GM21825 (cell line): Measurements from ENCODE around the gene CITED1.
"Not testable (repeated sequence)": the region's sequence is repeated elsewhere in the genome, so short reads cannot be mapped to it uniquely, and the experiment has no call there.

Experiments
- ATAC-seq: cut with Tn5 transposase; IDR thresholded peaks from one replicate; pipeline ENCODE4 v1.9.1; 2021; ENCODE audit warnings: mild to moderate bottlenecking, moderate library complexity; ENCODE audit not compliant: unreplicated experiment

Gene CITED1, protein sequence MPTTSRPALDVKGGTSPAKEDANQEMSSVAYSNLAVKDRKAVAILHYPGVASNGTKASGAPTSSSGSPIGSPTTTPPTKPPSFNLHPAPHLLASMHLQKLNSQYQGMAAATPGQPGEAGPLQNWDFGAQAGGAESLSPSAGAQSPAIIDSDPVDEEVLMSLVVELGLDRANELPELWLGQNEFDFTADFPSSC

GRCh38 chrX:72305286-72306084 is at the start of gene CITED1:
CITED1 (minus strand) TSS chrX:72305914; CDS start chrX:72302869, 3,045 bp downstream.
- ATAC-seq: no peak

DNA sequence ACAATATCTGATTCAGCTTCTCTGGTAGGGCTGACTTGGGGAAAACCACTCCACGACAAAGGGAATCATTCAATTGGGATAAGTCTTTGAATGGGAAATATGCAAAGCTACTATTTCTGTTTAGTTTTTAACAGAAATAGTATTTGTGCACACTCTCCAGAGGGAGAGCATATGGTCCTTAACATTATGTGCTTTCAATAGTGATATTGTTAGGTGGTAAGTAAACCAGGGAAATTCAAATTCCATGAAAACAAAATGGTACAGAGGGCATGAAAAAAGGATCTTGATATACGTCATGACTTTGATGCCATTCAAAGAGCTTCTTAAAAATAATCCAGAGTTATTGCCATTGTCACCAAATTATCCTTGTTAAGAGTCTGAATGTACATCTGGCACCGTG is 47.1 kb upstream of the CITED1 start:
- no peak for ATAC-seq

- ATAC-seq: no peak
These were observed 46.1 kb upstream of the CITED1 start for GRCh38 chrX:72351606-72352334.

GRCh38 chrX:72349190-72349589 is 43.5 kb upstream of the CITED1 start:
- ATAC-seq: peak; percentile 78

DNA sequence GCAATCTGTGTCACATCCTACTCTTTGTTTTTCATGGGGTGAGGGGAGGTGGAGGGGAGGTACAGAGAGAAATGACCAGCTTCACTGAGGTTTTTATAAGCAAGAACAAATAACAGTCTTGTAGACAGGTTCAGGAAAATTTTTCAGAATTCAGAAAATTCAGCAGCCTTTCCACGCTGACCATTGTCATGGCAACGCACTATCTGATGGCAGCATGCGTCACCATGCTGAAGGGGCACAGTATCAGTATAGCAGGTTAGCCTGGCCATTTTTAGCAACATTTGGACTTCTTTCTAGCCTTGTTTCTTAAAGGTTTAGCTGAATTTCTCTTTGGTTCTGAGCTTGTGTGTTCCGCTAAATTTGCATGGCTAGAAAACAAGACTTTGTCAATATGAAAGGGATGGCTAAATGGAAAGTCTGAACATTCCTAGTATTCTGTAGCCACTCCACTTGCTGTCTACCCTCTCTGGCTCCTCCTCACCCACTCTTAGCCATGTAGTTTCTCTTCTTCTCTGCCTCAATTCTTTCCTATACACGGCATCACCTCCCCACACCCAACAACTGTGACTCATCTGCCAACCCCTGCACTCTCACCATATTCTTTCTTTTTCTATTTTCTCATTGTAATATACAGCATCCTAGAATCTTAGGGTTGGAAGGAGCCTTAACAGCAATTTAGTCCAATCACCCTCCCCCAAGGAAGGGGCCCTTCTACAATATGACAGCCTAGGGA is 42.7 kb upstream of the CITED1 start:
- no peak for ATAC-seq

GRCh38 chrX:72347366-72347765 is 41.7 kb upstream of the CITED1 start:
- ATAC-seq: no peak

DNA sequence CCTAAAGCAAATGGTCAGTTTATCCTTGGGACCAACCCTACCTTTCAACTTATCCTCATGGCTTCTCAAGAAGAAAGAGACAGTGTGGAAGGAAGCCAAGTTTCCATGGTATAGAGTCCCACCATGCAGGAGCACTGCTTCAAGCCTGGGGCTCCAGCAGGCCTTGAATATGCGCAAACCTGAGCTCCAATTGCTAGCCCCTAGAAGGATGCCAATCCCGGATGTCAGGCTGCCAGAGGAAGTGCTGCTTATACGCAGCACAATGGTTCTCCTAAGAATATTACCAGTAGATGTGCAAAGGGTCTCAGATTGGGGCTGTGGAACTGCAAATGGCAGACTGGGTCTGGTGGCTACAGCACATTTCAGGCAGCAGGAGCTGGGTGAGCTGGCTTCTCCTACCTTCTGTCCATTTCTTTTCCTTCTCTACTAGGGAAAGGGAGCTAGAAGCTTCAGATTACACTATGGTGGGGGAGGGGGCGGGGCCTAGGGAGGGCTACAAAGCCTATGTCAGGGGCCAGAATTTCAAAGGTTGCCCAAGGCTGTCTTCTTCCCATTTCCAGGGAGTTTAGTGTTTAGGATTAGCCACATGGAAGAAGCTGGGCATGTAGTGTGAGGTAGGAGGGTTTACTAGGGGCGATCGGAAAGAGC is 40.7 kb upstream of the CITED1 start:
- ATAC-seq: no peak

DNA sequence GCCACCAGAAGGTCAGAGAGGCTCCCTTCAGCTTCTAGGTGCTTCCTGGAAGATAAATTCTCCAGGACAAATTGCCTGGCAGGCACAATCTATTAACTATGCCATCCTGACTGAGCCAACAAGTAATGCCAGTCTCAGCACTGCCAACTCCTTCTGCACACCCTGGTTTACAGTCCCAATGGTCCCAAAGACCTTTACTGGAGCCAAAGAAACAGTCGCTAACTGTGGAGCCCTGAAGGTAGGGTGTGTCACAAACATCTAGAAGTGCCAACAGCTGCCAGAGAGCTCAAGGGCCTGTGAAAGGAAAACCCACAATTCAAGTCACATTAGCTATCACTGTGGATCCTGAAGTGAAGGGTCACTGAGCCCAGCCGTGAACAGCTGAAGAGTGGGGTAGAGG is 34.9 kb upstream of the CITED1 start:
- ATAC-seq: no peak

DNA sequence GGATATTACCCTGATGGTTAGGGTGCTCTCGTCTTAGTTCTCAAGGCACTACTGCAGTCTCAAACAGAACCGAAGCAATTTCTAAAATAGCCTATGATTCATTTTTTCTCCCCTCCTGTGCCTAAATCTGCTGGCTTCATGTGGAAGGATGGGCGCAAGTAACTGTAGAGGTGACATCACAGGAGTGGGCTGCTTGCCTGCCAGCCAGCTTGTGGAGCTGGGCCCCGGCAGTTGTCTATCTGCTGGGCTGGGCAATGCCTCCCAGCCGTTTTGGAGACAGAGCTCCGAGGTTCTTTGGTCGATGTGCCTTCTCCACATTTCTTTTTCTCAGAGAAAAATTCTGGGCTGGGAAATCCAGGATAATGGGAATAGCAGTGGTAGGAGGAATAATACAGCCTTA is 34.3 kb upstream of the CITED1 start:
- no peak for ATAC-seq

DNA sequence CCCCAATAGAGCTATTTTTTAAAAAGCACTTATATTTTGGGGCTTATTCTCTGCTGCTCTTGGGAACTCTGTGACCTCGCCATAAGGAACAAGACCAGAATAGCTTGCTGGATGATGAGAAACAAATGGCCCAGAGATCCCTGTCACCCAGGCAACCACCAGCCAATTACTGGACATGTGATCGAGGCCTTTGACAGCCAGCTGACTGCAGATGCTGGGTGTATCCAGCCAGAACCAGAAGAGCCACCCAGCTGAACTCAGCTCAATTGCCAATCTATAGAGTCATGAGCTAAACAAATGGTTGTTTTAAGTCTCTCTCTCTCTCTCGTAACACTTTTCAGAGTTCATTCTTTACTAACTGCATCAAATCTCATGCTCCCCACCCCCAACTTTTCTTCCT is 24.4 kb upstream of the CITED1 start:
- ATAC-seq: no peak

DNA sequence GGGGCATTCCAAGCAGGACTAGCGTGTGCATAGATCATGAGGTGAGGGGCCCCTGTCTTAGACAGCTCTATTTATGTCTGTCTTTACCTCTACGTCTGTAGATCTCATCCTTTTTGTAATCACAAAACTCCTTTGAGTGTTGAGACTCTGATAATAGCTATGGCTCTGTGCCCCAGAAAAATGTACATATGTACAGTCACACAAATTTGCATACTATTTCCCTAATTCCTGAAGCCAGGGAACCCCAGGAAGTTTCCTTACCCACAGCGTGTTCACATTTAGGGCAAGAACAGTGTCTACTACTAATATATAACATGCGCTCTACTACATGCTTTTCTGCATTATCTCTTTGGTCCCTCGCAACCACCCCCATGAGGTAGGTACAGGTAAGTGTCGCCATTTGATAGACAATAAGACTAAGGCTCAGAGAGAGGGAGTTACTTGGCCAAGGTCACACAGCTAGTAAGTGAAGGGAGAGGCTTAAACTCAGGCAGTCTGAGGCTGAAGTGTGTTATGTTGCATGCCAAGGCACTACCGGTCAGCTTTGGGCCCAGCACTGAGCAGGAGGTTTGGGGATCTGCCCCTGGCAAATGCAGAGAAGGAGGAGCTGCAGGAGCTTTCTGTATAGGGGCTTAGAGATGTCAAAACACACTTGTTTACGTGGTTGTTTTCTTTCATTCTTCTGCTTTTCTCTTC is 21.0 kb upstream of the CITED1 start:
- ATAC-seq: no peak

DNA sequence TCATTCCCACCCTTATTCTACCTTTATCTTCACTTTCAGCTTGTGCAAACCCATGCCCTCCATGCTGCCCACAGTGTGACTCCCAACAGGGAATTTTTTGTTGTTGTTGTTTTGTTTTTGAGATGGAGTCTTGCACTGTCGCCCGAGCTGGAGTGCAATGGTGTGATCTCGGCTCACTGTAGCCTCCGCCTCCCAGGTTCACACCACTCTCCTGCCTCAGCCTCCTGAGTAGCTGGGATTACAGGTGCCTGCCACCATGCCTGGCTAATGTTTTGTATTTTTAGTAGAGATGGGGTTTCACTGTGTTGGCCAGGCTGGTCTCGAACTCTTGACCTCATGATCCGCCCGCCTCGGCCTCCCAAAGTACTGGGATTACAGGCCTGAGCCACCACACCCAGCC is 13.9 kb upstream of the CITED1 start:
- not testable (repeated sequence) for ATAC-seq

DNA sequence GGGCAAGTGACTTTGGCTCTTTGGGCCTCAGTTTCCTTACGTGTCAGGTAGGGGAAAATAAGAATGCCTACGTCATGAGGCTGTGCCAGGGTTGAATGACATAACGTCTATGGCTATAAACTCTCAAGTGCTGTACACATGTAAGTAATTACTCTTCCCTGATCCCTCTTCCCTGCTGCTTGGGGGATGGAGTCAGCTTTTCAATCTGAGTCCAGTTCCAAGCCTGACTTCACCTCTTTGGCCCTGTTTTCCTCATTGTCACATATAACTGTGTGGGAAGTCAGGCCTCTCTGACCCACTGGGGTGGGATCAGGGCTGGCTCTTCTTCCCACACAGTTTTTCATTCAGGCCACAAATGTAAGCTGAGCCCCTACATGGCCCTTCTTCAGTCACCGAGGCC is 11.4 kb upstream of the CITED1 start:
- ATAC-seq: no peak

DNA sequence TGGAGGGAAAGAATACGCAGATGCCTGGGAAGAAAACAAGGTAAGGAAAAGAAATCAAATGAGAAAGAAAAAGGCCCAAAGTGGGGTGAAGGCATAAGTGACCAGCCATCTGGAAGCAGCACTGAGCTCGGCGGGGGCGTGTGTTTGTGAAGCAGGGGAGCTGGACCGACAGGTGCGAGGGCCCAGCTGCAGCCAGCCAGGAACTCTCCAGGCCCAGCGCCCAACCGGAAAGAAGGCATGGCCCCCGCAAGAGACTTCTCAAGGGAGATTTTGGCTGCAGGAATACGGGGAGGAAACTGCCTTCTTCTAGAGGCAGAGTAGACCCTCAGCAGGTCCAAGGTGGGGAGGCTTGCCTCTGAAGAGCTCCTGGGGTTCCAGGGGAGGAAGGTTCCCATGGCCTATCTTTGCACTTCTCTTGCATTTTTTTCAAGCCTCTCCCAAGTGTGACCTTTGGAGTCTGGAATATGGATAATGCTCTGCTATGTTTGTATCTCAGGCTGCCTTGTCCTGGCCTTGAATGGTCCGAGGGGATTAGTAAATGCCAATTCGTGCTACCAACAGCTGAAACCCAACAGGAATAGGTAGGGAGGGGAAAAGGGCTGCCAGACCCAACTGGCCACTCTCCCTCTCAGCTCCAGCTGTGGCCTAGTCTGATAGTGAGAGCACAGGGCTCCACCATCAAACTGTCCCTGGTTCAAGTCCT is 10.8 kb upstream of the CITED1 start:
- no peak for ATAC-seq

- no peak for ATAC-seq
These were observed 9.2 kb upstream of the CITED1 start for GRCh38 chrX:72314881-72315280.

- ATAC-seq: no peak
These were observed 8.3 kb upstream of the CITED1 start for GRCh38 chrX:72313707-72314641.

DNA sequence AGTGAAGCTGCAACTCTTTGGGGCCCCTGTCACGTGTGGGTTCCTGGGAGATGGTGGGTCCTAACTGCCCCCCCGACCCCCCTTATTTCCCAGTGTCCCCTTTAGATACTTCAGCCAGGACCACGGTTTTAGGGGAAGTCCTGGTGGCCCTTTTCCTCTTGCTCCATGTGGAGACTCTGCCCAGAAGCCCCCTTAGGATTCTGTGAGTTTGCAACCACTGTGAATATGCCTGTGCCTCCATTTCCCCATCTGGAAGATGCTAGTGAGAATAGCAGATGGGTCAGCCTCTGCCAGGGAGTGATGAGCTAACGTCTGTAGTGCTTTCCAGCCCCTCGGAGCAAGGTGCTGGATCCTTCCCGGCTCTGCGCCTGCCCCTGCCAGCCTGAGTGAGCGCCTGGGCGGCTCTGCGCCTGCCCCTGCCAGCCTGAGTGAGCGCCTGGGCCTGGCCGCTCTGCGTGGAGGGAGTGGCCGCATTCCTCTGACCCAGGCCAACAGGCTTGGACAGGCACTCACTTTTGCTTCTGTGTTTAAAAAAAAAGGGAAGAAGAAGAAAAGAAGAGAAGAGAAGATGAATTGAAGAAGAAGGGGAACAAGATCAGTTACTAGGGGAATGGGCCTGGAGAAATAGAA is 6.7 kb upstream of the CITED1 start:
- no peak for ATAC-seq
